HG03342 (cell line): ENCODE results near the gene MYLK4.

Experiments
- ATAC-seq: cut with Tn5 transposase; IDR thresholded peaks from one replicate; pipeline ENCODE4 v1.9.1; 2021; ENCODE audit warnings: mild to moderate bottlenecking, moderate library complexity; ENCODE audit not compliant: unreplicated experiment

The MYLK4 gene

DNA sequence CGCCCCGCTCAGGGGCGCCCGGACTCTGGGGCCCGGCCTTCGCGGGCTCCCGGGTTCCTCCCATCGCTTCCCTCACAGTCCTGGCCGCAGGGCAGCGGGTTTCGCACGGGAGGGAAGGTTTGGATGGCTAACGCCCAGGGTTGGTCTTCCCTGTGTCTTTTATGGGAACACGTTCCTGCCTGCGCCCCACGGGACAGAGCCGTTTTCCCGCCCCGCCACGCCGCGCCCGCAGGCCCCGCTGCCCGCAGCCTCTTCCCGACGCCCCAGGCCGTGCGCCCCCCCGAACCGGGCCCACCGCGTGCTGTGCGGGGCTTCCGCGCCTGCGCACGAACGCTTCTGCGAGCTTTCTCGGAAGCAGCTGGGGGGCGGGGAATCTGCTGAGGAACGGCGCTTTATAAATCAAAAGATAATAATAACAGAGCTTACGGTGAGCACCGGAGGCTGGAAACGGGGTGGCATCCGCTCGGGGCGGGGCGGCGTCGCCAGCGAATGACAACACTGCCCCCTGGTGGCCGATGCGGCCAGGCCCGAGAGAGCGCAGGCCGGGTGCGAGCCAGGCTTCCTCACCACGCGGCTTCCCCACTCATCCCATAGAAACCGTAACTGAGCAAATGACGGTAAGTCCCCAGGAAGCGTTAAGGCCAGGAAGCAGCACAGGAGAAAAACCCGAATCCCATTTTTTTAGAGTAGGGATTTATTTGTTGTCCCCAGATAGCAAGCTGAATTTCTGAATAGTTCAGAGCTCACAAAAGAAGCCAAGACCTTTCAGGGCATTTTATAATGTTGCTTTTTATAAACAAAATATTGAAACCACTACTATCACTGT lies 116.4 kb downstream of the MYLK4 start:
- ATAC-seq: peak; percentile 77

DNA sequence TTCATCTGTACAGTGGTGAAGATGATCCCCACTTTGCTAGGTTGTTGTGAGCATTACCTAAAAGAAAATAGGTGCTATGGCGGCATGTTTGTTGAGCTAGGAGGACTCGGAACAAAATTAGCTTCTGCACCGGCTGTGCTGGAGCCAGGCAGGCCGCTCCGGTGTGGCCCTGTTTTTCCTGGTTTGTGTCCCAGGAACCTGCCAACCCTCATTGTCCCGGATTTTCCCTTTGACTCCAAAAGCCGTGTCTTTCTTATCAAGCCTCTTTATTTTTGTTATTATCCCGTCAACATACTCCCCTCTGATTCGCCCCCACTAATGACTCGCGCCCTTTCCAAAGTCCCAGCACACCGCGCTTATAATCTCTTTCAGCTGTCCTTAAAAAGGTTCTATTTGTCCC lies 117.0 kb downstream of the MYLK4 start:
- no peak for ATAC-seq

DNA sequence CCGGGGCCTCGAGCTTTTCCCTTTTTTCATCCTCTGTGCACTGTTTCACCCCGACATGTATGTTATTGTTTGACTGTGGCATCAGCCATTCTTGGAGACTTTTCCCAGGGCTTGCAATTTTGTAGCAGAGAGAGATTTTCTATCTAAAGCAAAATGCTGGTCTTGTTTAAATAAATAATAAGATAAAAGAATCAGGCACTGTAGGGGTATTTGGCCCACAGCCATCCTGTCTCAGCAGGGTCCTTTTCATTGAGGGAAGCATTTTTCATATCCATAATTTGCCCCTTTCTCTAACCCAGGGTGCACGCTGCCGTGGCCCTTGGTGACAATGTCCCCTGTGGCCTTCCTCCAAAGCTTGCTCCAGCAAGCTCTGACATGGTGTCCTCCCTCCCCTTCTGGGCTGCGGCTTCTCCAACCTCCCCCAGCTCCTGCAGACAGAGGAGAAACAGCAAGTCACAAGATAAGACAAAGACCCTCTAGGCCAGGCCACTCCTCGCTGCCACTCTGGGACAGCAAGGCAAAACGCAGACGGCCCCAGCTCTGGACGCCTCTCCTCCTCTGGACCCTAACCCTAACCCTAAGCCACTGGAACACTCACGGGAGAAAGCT lies 117.6 kb downstream of the MYLK4 start:
- no peak for ATAC-seq

DNA sequence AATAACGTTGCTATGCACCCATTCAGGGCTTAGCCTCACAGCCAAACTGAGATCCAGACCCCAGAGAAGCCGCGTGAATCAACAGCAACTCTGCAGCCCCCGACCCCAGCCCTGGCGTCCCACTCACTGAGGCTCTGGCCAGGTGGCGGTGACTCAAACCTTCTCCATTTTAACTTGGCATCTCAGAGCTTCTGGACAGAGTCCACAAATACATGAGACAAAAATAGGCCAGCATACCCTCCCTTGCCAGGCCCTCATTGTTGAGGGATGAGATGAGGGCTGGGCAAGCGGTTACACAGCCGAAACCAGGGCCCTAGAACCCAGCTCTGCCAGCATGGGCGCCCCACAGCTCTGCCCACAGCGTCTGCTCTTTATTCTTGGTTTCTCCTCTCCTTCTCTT lies 118.4 kb downstream of the MYLK4 start:
- ATAC-seq: no peak

DNA sequence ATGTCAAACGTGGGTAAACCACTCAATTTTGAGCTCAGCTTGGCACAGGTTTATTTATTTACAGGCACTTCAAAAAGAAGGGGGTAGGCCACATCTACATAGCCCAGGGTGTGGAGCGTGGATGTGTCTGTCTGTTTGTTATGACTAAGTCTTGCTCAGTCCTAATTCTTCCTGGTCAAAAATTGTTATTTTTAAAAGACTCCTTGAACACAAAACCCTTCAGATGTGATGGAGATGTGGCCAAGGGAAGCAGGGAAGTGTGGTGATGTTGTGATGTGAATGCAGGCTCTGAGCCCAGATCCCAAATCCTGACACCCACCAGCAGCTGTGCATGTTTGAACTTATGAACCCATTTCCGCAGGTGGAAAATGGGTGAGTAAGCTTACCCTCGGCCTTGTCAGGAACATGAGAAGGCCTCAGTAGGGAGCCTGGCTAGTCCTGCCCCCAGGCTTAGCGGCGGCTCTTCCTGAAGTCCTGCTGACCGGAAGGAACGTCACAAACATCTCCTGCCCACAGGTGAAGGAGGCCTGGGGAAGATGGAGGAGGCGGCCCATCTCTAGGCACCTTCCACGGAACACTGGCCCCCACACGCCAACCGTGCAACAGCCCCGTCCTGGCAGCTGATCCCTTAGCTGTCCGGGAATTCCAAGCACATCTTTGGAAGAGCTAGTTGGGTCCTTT lies 119.7 kb downstream of the MYLK4 start:
- ATAC-seq: no peak

DNA sequence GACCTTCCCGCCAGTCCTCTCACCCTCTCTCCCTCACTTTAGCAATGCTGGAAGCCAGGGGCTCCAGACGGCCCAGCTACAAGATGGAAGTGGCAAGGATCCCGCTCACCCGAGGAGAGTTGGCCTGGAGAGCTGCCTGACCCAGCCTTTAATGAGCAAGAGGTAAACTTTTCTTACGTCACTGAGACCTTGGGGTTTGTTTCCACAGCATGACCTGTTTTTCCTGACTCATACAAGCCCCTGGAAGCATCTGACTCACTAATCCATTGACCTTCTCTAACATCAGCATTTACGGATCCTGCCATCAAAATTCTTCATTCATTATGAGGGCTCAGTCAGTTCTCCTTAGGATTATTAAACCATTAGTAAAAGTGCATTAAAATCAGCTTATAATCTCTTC lies 120.4 kb downstream of the MYLK4 start:
- ATAC-seq: no peak

DNA sequence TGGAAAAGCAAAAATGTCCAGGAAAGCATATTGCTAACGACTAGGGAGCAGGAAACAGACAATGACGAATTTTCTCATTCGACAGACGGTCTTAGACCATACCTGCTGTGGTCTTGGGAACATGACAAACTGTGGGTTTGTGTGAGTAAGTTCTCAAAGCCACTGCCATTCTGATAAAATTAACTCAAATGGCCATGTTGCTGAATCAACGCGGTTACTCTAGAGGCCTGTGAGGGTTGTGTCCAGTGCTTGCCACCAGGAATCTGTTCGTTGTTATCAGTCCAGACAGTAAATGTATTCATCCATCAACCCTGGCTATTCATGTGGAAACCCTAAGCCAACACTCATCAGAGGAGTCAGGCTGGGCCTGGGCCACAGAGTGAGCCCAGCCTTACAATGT lies 124.3 kb downstream of the MYLK4 start:
- no peak for ATAC-seq

DNA sequence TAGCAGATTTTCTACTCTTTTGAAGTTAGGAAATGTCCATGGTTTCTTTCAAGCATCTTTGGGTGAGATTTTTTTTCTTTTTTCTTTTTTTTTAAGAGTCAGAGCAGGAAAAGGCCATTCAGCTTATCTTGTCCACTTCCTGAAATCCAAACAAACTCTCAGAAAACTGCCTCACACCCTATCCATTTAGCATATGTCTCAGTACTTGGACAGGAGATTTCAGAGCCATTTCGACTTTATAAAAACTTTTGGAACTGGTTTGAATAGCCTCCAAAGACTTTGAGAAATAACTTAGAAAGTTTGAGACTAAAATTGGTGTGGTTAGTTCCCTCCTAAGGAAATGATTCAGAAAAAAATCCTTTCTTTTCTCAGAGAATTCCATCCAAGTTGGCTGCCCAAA lies 125.1 kb downstream of the MYLK4 start:
- ATAC-seq: no peak

DNA sequence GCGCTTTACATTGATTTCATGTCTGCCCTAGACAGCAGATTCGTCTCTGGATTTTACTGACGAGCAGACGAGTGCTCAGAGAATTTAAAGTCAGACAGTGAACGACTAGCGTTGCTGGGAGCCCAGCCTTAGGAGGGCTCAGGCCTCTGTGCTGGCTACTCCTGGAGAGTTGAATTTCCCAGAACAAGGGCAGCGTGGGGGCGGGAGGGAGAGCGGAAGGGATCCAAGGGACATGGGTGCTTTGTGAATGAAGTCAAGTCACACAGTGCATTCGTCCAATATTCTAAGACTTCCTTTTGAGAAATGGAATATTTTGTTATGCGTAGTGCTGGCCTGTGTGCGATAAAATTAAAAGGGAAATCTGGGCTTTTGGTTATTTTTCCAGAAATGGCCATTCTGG lies 126.5 kb downstream of the MYLK4 start:
- no peak for ATAC-seq

DNA sequence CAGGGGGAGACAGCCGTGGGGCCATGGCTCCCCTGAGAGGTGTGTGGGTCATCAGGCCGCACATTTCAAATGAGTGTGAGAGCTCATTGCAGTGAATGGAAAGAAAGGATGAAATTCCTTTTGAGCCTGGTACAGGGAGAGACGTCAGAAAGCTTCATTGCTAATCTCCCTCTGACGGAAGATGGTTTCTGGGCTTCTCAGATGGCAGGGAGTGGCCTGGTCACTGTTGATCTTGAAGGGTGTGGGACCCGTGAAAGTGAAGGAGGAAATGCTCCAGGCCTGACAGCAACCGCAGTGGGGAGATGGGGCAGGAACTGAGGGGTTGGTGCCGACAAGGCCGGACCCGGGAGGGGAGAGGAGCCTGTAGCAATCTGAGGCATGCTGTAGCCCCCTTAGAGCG lies 127.4 kb downstream of the MYLK4 start:
- ATAC-seq: no peak

DNA sequence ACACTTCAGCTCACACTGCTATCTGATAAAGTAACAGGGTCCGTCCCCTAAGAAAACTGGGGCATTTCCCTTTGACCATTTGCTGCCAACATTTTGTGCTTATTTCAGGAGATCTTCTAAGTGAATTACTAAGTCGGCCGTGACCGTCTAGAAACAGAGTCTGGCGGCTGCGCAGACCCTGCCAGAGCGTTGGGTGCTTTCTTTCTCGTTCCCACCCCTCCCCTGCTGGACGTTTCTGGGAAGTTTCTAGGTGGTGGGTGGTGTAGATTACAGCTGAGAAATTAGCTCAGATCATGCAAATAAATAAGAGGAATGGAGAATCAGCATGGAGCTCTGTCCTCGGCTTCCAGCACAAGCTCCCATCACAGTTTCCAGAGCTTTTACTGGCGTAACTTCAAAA lies 128.1 kb downstream of the MYLK4 start:
- ATAC-seq: no peak

DNA sequence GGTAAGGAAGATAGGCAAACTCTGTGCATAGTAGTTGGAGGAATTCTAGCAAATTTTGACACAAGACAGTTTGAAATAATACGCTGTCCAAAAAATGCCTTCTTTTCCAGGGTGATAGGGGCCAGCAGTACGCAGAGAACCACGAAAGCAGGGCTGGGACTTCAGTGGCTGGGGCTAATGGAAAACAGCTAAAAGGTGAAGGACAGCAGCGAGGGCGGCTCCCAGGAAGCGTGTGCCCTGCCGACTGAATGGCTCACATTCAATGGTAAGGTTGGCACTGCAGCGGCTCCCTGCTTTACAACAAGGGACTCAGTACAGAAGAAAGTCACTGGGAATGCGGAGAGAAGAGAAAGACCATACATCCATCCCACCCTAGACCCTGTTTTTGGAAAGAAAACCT lies 131.1 kb downstream of the MYLK4 start:
- ATAC-seq: no peak

DNA sequence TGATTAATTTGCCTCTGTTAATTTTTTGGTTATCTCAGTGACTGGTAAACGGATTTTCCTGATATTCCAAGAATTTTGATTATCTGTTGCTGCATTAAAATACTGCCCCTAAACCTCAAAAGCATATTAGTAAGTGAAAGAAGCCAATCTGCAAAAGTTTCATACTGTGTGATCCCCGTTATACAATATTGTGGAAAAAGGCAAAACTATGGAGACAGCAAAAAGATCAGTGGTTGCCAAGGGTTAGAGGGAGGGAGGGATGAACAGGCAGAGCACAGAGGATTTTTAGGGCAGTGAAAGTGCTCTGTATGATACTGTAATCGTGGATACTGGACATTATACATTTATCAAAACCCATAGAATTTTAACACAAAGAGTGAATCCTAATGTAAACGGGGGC lies 133.0 kb downstream of the MYLK4 start:
- ATAC-seq: no peak

DNA sequence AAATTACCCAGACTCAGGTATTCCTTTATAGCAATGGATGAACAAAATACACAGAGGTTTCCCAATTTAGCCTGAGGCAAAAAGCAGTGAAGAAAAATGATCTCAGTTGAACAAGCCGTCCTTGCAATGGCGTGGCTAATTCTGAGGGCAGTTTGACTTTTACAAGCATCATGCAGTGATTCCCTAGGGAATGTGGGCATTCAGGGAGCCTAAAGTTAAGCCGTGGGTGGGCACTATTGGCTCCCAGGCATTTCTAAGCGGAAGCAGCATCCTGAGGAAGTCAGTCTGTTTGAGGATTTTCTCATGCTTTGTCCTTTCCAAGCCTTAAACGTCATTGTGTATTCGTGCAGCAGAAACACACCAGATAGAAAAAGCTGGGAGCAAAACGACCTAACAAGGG lies 133.9 kb downstream of the MYLK4 start:
- no peak for ATAC-seq

DNA sequence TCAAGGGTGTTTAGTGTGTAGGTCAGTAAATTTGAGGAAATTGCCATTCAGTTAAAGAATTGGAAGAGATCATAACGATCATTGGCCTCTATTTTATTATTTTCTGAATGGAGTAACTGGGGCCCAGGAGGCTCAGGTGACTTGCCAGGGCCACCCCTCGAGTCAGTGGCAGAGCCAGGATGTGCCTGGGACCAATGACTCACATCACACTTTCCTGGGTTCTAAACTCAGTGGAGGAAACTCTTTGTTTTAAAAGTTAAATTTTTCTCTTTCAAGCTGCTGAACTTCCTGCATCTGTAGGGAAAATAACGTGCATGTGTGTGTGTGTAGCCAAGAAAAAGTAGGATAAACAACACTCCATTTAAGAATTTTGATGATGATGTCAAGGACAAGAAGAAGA lies 135.5 kb downstream of the MYLK4 start:
- ATAC-seq: no peak

DNA sequence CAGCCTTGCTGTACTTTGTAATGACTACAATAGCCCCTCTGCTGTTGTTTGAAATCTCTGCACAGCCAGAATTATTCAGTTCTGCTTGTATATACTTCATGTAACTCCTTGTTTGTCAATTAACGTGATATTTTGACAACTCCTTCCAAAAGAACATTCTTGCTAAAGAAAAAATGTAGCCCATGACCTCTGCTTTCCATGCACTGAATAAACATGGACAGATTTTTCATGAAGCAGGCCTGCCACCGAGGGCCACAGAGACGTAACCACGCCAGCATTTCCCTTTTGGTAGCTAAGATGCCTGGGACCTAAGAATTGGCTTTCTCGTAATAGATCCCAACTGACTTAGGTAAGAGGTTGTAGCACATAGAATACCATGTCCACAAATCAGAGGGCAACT lies 135.9 kb downstream of the MYLK4 start:
- no peak for ATAC-seq

DNA sequence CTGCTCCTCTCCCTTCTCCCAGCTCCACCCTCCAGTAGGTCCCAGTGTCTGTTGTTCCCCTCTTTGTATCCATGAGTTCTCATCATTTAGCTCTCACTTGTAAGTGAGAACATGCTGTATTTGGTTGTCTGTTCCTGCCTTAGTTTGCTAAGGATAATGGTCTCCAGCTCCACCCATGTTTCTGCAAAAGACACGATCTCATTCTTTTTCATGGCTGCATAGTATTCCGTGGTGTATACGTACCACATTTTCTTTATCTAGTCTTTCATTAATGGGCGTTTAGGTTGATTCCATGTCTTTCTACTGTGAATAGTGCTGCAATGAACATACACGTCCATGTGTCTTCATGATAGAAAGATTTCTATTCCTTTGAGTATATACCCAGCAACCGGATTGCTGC lies 136.6 kb downstream of the MYLK4 start:
- ATAC-seq: no peak
